Sigmoid colon (tissue), 3 donors: Measurements from ENCODE around the gene ASCL5.

ENCODE experiments used
- CTCF ChIP-seq, 4 experiments: fragments of 450-650 bp in 3 of 4; fragments of 200-600 bp in 1 of 4; IDR thresholded peaks; one replicate each; pipeline ENCODE4 v1.5.1; 2016 to 2019; ENCODE audit warnings: antibody characterized with exemption in 4 of 4, mild to moderate bottlenecking in 3 of 4, moderate library complexity in 2 of 4
- POLR2A ChIP-seq, 2 donors: fragments of 450-650 bp; IDR thresholded peaks; one replicate each; pipeline ENCODE4 v1.6.1; 2016; ENCODE audit warnings: antibody characterized with exemption in 2 of 2, mild to moderate bottlenecking in 2 of 2, moderate library complexity in 2 of 2

DNA sequence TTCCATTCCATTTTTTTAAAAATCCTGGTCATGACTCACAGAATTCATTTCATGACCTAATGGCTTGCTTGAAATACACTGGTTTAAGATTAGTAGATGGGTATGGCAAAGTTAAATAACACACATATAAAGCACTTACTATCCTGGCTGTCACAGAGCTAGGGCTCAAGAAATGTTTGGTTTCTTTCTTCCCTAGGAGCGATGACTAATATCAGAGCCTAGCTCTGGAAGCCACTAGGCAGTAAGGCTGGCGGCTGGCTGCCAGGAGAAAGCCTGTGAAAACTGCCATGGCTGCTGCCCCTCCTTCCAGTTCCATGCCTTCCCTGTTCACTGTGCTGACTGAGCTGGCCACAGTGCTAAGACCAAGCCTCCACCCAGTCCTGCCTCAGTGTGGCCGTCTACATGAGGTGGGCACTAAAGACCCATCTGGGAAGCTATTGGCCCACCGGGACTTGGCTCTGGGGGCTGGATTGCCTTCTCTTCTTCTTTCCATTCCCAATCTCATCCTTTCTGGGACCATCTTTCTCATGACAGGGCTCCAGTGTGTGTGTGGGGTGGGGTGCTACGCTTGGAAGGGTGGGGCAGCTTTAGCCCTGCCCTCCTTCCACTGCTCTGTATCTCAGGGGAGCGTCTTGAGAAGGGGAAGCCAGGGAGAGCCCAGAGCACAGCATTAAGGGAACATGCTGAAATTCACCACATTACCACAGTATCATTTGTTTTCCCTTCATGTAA lies 10.8 kb upstream of the ASCL5 start:
- TF ChIP-seq POLR2A (IDR thresholded peaks at IDR 0.05): no peak
- TF ChIP-seq CTCF (IDR thresholded peaks at IDR 0.05): no peak
